Right atrium auricular region (tissue), 2 donors: Measurements from ENCODE around the gene UPF1. TPM values are rescaled to one million over a fixed set of nuclear protein-coding genes. Genes with fewer than 3 reads are reported as not detected.

ENCODE experiments used
- DNase-seq: peaks from one replicate; pipeline ENCODE4 v3.0.0-alpha.2; 2019; ENCODE audit warnings: low spot score
- H3K27ac ChIP-seq, 2 donors: fragments of 200-600 bp; sonication (generic); 1 replicate in 1 of 2; 2 replicates in 1 of 2; pipeline ENCODE4 v1.5.1; 2016 to 2019
- H3K27me3 ChIP-seq, 2 donors: fragments of 200-600 bp; sonication (generic); one replicate each; pipeline versions ENCODE4 v1.5.1 to v1.6.0; 2017 to 2019
- H3K36me3 ChIP-seq: fragments of 200-600 bp; sonication (generic); one replicate; pipeline ENCODE4 v1.5.1; 2016
- H3K4me1 ChIP-seq, 2 donors: fragments of 200-600 bp; sonication (generic); one replicate each; pipeline versions ENCODE4 v1.5.1 to v1.6.0; 2017 to 2019
- H3K4me3 ChIP-seq, 2 donors: fragments of 200-600 bp; sonication (generic); 1 replicate in 1 of 2; 2 replicates in 1 of 2; pipeline ENCODE4 v1.5.1; 2017 to 2019; ENCODE audit warnings: mild to moderate bottlenecking in 1 of 2, moderate library complexity in 1 of 2
- H3K9me3 ChIP-seq, 2 donors: fragments of 200-600 bp; sonication (generic); one replicate each; pipeline ENCODE4 v1.5.1; 2019
- CTCF ChIP-seq, 2 donors: fragments of 200-600 bp; sonication (generic); IDR thresholded peaks; one replicate each; pipeline ENCODE4 v1.5.1; 2019; ENCODE audit warnings: antibody characterized with exemption in 2 of 2
- total RNA-seq, 2 donors: library from RNA; depleted of rRNA; stranded (reverse); fragments of >200 nt; gene quantifications; one replicate each; pipeline ENCODE4 v1.1.0, GENCODE V29; 2016

UPF1 gene
- total RNA-seq, 2 donors from 2014 or later, result 27.6 to 61.5 TPM

- TF ChIP-seq CTCF (IDR thresholded peaks at IDR 0.05), result no peak
- no peak for DNase-seq
- no peaks in the 10 kb centered on the region for H3K4me1 ChIP-seq
- no peak overlapping the region for H3K4me3 ChIP-seq
- H3K27ac ChIP-seq, result no peak overlapping the region
- no peaks in the 10 kb centered on the region for H3K9me3 ChIP-seq
- no peaks in the 10 kb centered on the region for H3K27me3 ChIP-seq
- no peaks in the 10 kb centered on the region for H3K36me3 ChIP-seq
Observed at GRCh38 chr19:18878858-18879578, 47.3 kb downstream of the UPF1 start.

- TF ChIP-seq CTCF (IDR thresholded peaks at IDR 0.05), result no peak
Observed at GRCh38 chr19:18879579-18880373, 48.0 kb downstream of the UPF1 start.

GRCh38 chr19:18881491-18881890, 49.7 kb downstream of the UPF1 start:
- Histone ChIP-seq H3K27ac (no peak overlapping the region), H3K36me3 (no peaks in the 10 kb centered on the region), H3K27me3 (no peaks in the 10 kb centered on the region), H3K9me3 (no peaks in the 10 kb centered on the region), H3K4me1 (no peaks in the 10 kb centered on the region), H3K4me3 (no peak overlapping the region)
- no peak for DNase-seq
- TF ChIP-seq CTCF (IDR thresholded peaks at IDR 0.05), result no peak

More at GRCh38 chr19:18879579-18880373, 48.0 kb downstream of the UPF1 start:
- Histone ChIP-seq H3K27me3 (no peaks in the 10 kb centered on the region), H3K36me3 (no peaks in the 10 kb centered on the region), H3K9me3 (no peaks in the 10 kb centered on the region), H3K27ac (no peak overlapping the region), H3K4me1 (no peaks in the 10 kb centered on the region), H3K4me3 (no peak overlapping the region)
- DNase-seq, result no peak

- DNase-seq, result no peak
- no peak for TF ChIP-seq CTCF (IDR thresholded peaks at IDR 0.05)
- Histone ChIP-seq H3K4me3 (no peak overlapping the region), H3K36me3 (no peaks in the 10 kb centered on the region), H3K27ac (no peak overlapping the region), H3K27me3 (no peaks in the 10 kb centered on the region), H3K4me1 (no peaks in the 10 kb centered on the region), H3K9me3 (no peaks in the 10 kb centered on the region)
Observed at GRCh38 chr19:18883526-18884304, 52.0 kb downstream of the UPF1 start.

GRCh38 chr19:18886972-18887371, 55.2 kb downstream of the UPF1 start:
- H3K36me3 ChIP-seq, result no peaks in the 10 kb centered on the region
- no peak for DNase-seq
- TF ChIP-seq CTCF (IDR thresholded peaks at IDR 0.05), result no peak

More at GRCh38 chr19:18886972-18887371, 55.2 kb downstream of the UPF1 start:
- no peak overlapping the region for H3K27ac ChIP-seq
- no peaks in the 10 kb centered on the region for H3K9me3 ChIP-seq
- H3K4me1 ChIP-seq, result no peaks in the 10 kb centered on the region
- H3K27me3 ChIP-seq, result no peaks in the 10 kb centered on the region
- no peak overlapping the region for H3K4me3 ChIP-seq
